Natural killer cell (primary cell): Measurements from ENCODE around the gene MYO16. TPM values are rescaled to one million over a fixed set of nuclear protein-coding genes. Genes with fewer than 3 reads are reported as not detected.

ENCODE experiments used
- ATAC-seq, 3 donors: fragments of 150-1000 bp in 2 of 3; fragments of 200-7000 bp in 1 of 3; cut with Tn5 transposase; 1 replicate in 1 of 3; 2 replicates in 2 of 3; pipeline ENCODE4 v1.10.0; 2021; ENCODE audit warnings: mild to moderate bottlenecking in 2 of 3, moderate library complexity in 2 of 3
- DNase-seq, 2 donors: peaks; one replicate each; pipeline versions ENCODE4 v3.0.0 to v3.0.0-alpha.2; 2013 to 2021; ENCODE audit warnings: mixed read lengths in 1 of 2
- H3K27ac ChIP-seq: one replicate; pipeline ENCODE4 v1.5.1; 2013; ENCODE audit warnings: mild to moderate bottlenecking, low read length
- H3K27me3 ChIP-seq: one replicate; pipeline ENCODE4 v1.6.1; 2013; ENCODE audit warnings: low read length; ENCODE audit not compliant: control insufficient read depth, insufficient read depth
- H3K36me3 ChIP-seq: one replicate; pipeline ENCODE4 v1.6.1; 2013; ENCODE audit warnings: low read length; ENCODE audit not compliant: control insufficient read depth, insufficient read depth
- H3K4me1 ChIP-seq: one replicate; pipeline ENCODE4 v1.6.1; 2013; ENCODE audit warnings: low read length; ENCODE audit not compliant: control insufficient read depth, insufficient read depth
- H3K4me3 ChIP-seq: one replicate; pipeline ENCODE4 v1.5.1; 2013; ENCODE audit warnings: low read length
- H3K9me3 ChIP-seq: one replicate; pipeline ENCODE4 v1.6.1; 2013; ENCODE audit warnings: low read length; ENCODE audit not compliant: control insufficient read depth, insufficient read depth
- H3K27ac Mint-ChIP-seq, 2 donors: one replicate each; pipeline ENCODE4 v1.8.0; 2022; ENCODE audit warnings: mild to moderate bottlenecking in 2 of 2, mixed read lengths in 2 of 2, moderate library complexity in 1 of 2
- H3K27me3 Mint-ChIP-seq, 2 donors: one replicate each; pipeline ENCODE4 v1.8.0; 2022; ENCODE audit warnings: low read depth in 2 of 2, mixed read lengths in 2 of 2
- H3K36me3 Mint-ChIP-seq: one replicate; pipeline ENCODE4 v1.8.0; 2022; ENCODE audit warnings: mixed read lengths
- H3K4me1 Mint-ChIP-seq, 2 donors: one replicate each; pipeline ENCODE4 v1.8.0; 2022; ENCODE audit warnings: mixed read lengths in 2 of 2
- H3K4me3 Mint-ChIP-seq: one replicate; pipeline ENCODE4 v1.8.0; 2022; ENCODE audit warnings: mild to moderate bottlenecking, moderate library complexity, mixed read lengths
- H3K9me3 Mint-ChIP-seq, 2 donors: one replicate each; pipeline ENCODE4 v1.8.0; 2022; ENCODE audit warnings: mixed read lengths in 2 of 2
- CTCF ChIP-seq: fragments of 200-600 bp; IDR thresholded peaks from one replicate; pipeline ENCODE4 v1.8.0; 2022; ENCODE audit warnings: antibody characterized with exemption
- WGBS: methylation state at CpG from one replicate; pipeline ENCODE4 v1.1.7; 2013; ENCODE audit warnings: missing lambda C conversion rate; ENCODE audit not compliant: insufficient coverage; 5-methylcytosine and 5-hydroxymethylcytosine counted together
- intact Hi-C: fragments of 100-400 bp; cut with micrococcal nuclease; formaldehyde crosslinking; loops from one replicate; pipeline ENCODE4 v1.14.2; 2022
- total RNA-seq, 4 donors: library from RNA; stranded (reverse); fragments of 120-200 nt in 1 of 4; gene quantifications; one replicate each; pipeline versions ENCODE4 v1.2.3 to v1.2.4, GENCODE V29; 2013 to 2022

MYO16 gene
- total RNA-seq, 3 donors from 2014 or later (not counting 1 experiment from before 2014, with no cell fraction given): 0.28 TPM; not detected in 2

- Histone ChIP-seq H3K27ac (no peak overlapping the region), H3K9me3 (no peaks in the 10 kb centered on the region), H3K27me3 (no peaks in the 10 kb centered on the region), H3K4me3 (no peak overlapping the region), H3K4me1 (no peaks in the 10 kb centered on the region), H3K36me3 (no peaks in the 10 kb centered on the region)
- H3K27me3 Mint-ChIP-seq: no peaks in the 10 kb centered on the region
- H3K9me3 Mint-ChIP-seq: peaks cover 11% of the 10 kb centered on the region in 2 donors
- H3K36me3 Mint-ChIP-seq: no peaks in the 10 kb centered on the region
- WGBS: 79% methylated on average over 13 of the region's 14 CpGs
- no peak for DNase-seq
- H3K4me1 Mint-ChIP-seq: no peaks in the 10 kb centered on the region
- H3K27ac Mint-ChIP-seq: no peak overlapping the region
- intact Hi-C loops: no loop called here
- no peak for ATAC-seq
- no peak for TF ChIP-seq CTCF
- no peak overlapping the region for H3K4me3 Mint-ChIP-seq
Measured at GRCh38 chr13:108787700-108788414, 158.4 kb downstream of the MYO16 start.

- no peaks in the 10 kb centered on the region for H3K9me3 ChIP-seq
- WGBS: 100% methylated on average over 2 of the region's 2 CpGs
- no peak overlapping the region for H3K27ac ChIP-seq
- TF ChIP-seq CTCF: no peak
- H3K9me3 Mint-ChIP-seq: peaks cover 9 to 13% of the 10 kb centered on the region in 2 donors
- H3K36me3 Mint-ChIP-seq: no peaks in the 10 kb centered on the region
- H3K27me3 ChIP-seq: no peaks in the 10 kb centered on the region
- H3K4me1 ChIP-seq: no peaks in the 10 kb centered on the region
- no peaks in the 10 kb centered on the region for H3K4me1 Mint-ChIP-seq
- no peak overlapping the region for H3K4me3 Mint-ChIP-seq
- no peak overlapping the region for H3K4me3 ChIP-seq
- H3K36me3 ChIP-seq: no peaks in the 10 kb centered on the region
- no peak for ATAC-seq
- DNase-seq: no peak
- intact Hi-C loops: no loop called here
- H3K27me3 Mint-ChIP-seq: no peaks in the 10 kb centered on the region
- no peak overlapping the region for H3K27ac Mint-ChIP-seq
Measured at GRCh38 chr13:108789476-108789875, 160.1 kb downstream of the MYO16 start.

GRCh38 chr13:108795841-108796240 lies 166.4 kb downstream of the MYO16 start:
- no peak overlapping the region for H3K27ac Mint-ChIP-seq
- no peak for ATAC-seq
- 47% methylated on average over 4 of the region's 4 CpGs for WGBS

More at GRCh38 chr13:108795841-108796240, 166.4 kb downstream of the MYO16 start:
- no peaks in the 10 kb centered on the region for H3K4me1 Mint-ChIP-seq
- H3K36me3 Mint-ChIP-seq: no peaks in the 10 kb centered on the region
- peaks cover 0 to 11% of the 10 kb centered on the region in 2 donors for H3K9me3 Mint-ChIP-seq
- Histone ChIP-seq H3K36me3 (no peaks in the 10 kb centered on the region), H3K4me3 (no peak overlapping the region), H3K27ac (no peak overlapping the region), H3K9me3 (no peaks in the 10 kb centered on the region), H3K4me1 (no peaks in the 10 kb centered on the region), H3K27me3 (no peaks in the 10 kb centered on the region)
- TF ChIP-seq CTCF: no peak
- H3K27me3 Mint-ChIP-seq: no peaks in the 10 kb centered on the region
- DNase-seq: no peak
- intact Hi-C loops: no loop called here
- no peak overlapping the region for H3K4me3 Mint-ChIP-seq
